PC-3 (cell line): ENCODE data around the gene MMS19.

Experiments used
- CTCF ChIP-seq: fragments of 300-600 bp; sonication (generic); conservative IDR thresholded peaks from 2 replicates; pipeline ENCODE4 v1.5.1; 2017; ENCODE audit warnings: antibody characterized with exemption, low read depth, mild to moderate bottlenecking, low read length
- EZH2 ChIP-seq: fragments of 300-600 bp; sonication (generic); IDR thresholded peaks from one replicate; pipeline ENCODE4 v1.6.1; 2017; ENCODE audit warnings: antibody characterized with exemption, mild to moderate bottlenecking, low read length; ENCODE audit not compliant: unreplicated experiment

- no peak for TF ChIP-seq CTCF
- no peak for TF ChIP-seq EZH2
Observed at GRCh38 chr10:97426776-97427570, 71.2 kb downstream of the MMS19 start.
